Parathyroid adenoma (tissue), 2 donors: ENCODE data around the gene RERE.
"Not testable (repeated sequence)": the region's sequence is repeated elsewhere in the genome, so short reads cannot be mapped to it uniquely, and the experiment has no call there.

Experiments used
- H2AFZ ChIP-seq: fragments of 300-600 bp; sonication (generic); one replicate; pipeline ENCODE4 v1.7.0; 2017; ENCODE audit warnings: antibody characterized with exemption, mild to moderate bottlenecking
- H3K27ac ChIP-seq: fragments of 300-600 bp; sonication (generic); one replicate; pipeline ENCODE4 v1.7.0; 2017
- H3K27me3 ChIP-seq: fragments of 300-600 bp; sonication (generic); one replicate; pipeline ENCODE4 v1.7.0; 2017; ENCODE audit warnings: low read length; ENCODE audit not compliant: control insufficient read depth, insufficient read depth
- H3K36me3 ChIP-seq: fragments of 300-600 bp; sonication (generic); one replicate; pipeline ENCODE4 v1.7.0; 2017; ENCODE audit warnings: low read length; ENCODE audit not compliant: control insufficient read depth, insufficient read depth
- H3K4me1 ChIP-seq: fragments of 300-600 bp; sonication (generic); one replicate; pipeline ENCODE4 v1.7.0; 2017; ENCODE audit warnings: control low read depth
- H3K4me2 ChIP-seq: fragments of 300-600 bp; sonication (generic); one replicate; pipeline ENCODE4 v1.7.0; 2017; ENCODE audit warnings: low read length
- H3K4me3 ChIP-seq: fragments of 300-600 bp; sonication (generic); one replicate; pipeline ENCODE4 v1.7.0; 2017; ENCODE audit warnings: low read depth, low read length
- H3K79me2 ChIP-seq: fragments of 300-600 bp; sonication (generic); one replicate; pipeline ENCODE4 v1.7.0; 2017; ENCODE audit warnings: control low read depth
- H3K9ac ChIP-seq: fragments of 300-600 bp; sonication (generic); one replicate; pipeline ENCODE4 v1.7.0; 2017; ENCODE audit warnings: mild to moderate bottlenecking
- H3K9me3 ChIP-seq: fragments of 300-600 bp; sonication (generic); one replicate; pipeline ENCODE4 v1.7.0; 2017; ENCODE audit warnings: low read length; ENCODE audit not compliant: control insufficient read depth
- TF ChIP-seq, protein P1 (sequence below): fragments of 300-600 bp; sonication (generic); IDR thresholded peaks from one replicate; pipeline ENCODE4 v1.7.0; 2017; ENCODE audit warnings: antibody characterized with exemption, mild to moderate bottlenecking
- donor health status: primary hyperparathyroidism.

Gene RERE

GRCh38 chr1:8790987-8791386, 26.5 kb downstream of the RERE start:
- Histone ChIP-seq H3K36me3 (no peaks in the 10 kb centered on the region), H3K27ac (no peak overlapping the region), H3K9ac (no peak overlapping the region), H3K4me3 (no peak overlapping the region), H2AFZ (no peak overlapping the region), H3K4me1 (no peaks in the 10 kb centered on the region), H3K79me2 (peaks cover 7% of the 10 kb centered on the region), H3K9me3 (no peaks in the 10 kb centered on the region), H3K27me3 (no peaks in the 10 kb centered on the region), H3K4me2 (no peak overlapping the region)
- TF ChIP-seq, protein P1, sequence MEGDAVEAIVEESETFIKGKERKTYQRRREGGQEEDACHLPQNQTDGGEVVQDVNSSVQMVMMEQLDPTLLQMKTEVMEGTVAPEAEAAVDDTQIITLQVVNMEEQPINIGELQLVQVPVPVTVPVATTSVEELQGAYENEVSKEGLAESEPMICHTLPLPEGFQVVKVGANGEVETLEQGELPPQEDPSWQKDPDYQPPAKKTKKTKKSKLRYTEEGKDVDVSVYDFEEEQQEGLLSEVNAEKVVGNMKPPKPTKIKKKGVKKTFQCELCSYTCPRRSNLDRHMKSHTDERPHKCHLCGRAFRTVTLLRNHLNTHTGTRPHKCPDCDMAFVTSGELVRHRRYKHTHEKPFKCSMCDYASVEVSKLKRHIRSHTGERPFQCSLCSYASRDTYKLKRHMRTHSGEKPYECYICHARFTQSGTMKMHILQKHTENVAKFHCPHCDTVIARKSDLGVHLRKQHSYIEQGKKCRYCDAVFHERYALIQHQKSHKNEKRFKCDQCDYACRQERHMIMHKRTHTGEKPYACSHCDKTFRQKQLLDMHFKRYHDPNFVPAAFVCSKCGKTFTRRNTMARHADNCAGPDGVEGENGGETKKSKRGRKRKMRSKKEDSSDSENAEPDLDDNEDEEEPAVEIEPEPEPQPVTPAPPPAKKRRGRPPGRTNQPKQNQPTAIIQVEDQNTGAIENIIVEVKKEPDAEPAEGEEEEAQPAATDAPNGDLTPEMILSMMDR, result no peak

GRCh38 chr1:8790478-8790877, 27.0 kb downstream of the RERE start:
- Histone ChIP-seq H3K9me3 (no peaks in the 10 kb centered on the region), H3K4me3 (no peak overlapping the region), H3K36me3 (no peaks in the 10 kb centered on the region), H2AFZ (no peak overlapping the region), H3K27ac (no peak overlapping the region), H3K4me1 (no peaks in the 10 kb centered on the region), H3K79me2 (peaks cover 7% of the 10 kb centered on the region), H3K27me3 (no peaks in the 10 kb centered on the region), H3K9ac (no peak overlapping the region), H3K4me2 (no peak overlapping the region)
- TF ChIP-seq, protein P1, result no peak

DNA sequence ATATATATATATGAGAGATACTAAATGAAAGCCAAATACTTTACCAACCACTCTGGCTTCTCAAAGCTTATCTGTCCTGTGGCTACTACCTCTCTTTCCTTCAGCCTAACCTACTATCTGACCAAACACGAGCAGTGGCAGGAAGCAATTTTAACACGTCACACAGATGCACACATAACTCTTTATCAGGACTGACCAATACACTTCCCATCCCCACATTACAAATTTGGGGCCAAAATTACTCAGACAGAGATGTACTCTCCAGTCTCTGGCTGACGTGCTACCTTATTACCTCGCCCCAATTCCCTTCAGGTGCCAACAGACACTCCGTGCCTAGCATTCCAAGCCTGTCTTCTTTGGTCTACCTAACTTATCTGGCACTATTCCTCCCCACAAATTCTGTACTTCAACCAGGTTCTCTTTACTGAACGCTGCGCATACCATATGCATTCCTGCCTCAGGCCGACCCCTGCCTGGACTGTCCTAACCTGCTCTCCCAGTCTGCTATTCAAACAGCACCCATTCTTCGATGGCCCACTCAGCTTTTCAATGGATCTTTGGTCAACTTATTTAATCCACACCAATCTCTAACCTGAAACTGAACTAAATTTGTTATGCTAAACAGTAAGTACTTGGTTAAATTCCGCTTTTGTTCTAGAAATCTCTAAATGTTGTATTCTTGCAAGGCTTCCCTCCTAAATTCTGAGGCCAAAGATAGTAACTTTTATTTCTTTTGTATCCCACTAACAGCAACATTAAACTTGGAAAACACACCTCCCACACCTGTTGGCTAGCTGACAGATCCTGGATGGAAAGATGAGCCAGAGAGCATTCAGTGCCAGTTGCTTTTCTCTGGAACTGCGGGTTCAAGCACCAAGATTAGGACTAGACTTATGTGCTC, 27.9 kb downstream of the RERE start:
- no peak overlapping the region for H2AFZ ChIP-seq

GRCh38 chr1:8787218-8787617, 30.2 kb downstream of the RERE start:
- Histone ChIP-seq H3K27me3 (no peaks in the 10 kb centered on the region), H3K4me1 (peaks cover 3% of the 10 kb centered on the region), H3K9me3 (no peaks in the 10 kb centered on the region), H2AFZ (no peak overlapping the region), H3K4me2 (no peak overlapping the region), H3K9ac (no peak overlapping the region), H3K4me3 (no peak overlapping the region), H3K79me2 (peaks cover 3% of the 10 kb centered on the region), H3K36me3 (no peaks in the 10 kb centered on the region), H3K27ac (no peak overlapping the region)
- TF ChIP-seq, protein P1, result no peak

More for the DNA sequence above, 27.9 kb downstream of the RERE start:
- H3K27me3 ChIP-seq, result no peaks in the 10 kb centered on the region
- peaks cover 3% of the 10 kb centered on the region for H3K4me1 ChIP-seq
- H3K9ac ChIP-seq, result no peak overlapping the region
- no peak overlapping the region for H3K27ac ChIP-seq
- H3K9me3 ChIP-seq, result no peaks in the 10 kb centered on the region
- H3K4me3 ChIP-seq, result no peak overlapping the region
- H3K79me2 ChIP-seq, result peaks cover 5% of the 10 kb centered on the region
- no peaks in the 10 kb centered on the region for H3K36me3 ChIP-seq
- H3K4me2 ChIP-seq, result no peak overlapping the region
- TF ChIP-seq, protein P1, result no peak

GRCh38 chr1:8786204-8786603, 31.2 kb downstream of the RERE start:
- H3K9ac ChIP-seq, H3K4me3 ChIP-seq, H2AFZ ChIP-seq, H3K27ac ChIP-seq, H3K9me3 ChIP-seq, H3K4me2 ChIP-seq, H3K27me3 ChIP-seq, H3K79me2 ChIP-seq, H3K36me3 ChIP-seq, H3K4me1 ChIP-seq: not testable (repeated sequence)
